Tracheal epithelial cell (primary cell): ENCODE data around the gene SPAG6. TPM values are rescaled to one million over a fixed set of nuclear protein-coding genes. Genes with fewer than 3 reads are reported as not detected.

Experiments used
- total RNA-seq: library from RNA; depleted of rRNA; stranded (reverse); fragments of >200 nt; gene quantifications from 2 replicates; pipeline ENCODE4 v1.2.1, GENCODE V29; 2014

SPAG6 gene
- total RNA-seq, result not detected in 2 replicates

DNA sequence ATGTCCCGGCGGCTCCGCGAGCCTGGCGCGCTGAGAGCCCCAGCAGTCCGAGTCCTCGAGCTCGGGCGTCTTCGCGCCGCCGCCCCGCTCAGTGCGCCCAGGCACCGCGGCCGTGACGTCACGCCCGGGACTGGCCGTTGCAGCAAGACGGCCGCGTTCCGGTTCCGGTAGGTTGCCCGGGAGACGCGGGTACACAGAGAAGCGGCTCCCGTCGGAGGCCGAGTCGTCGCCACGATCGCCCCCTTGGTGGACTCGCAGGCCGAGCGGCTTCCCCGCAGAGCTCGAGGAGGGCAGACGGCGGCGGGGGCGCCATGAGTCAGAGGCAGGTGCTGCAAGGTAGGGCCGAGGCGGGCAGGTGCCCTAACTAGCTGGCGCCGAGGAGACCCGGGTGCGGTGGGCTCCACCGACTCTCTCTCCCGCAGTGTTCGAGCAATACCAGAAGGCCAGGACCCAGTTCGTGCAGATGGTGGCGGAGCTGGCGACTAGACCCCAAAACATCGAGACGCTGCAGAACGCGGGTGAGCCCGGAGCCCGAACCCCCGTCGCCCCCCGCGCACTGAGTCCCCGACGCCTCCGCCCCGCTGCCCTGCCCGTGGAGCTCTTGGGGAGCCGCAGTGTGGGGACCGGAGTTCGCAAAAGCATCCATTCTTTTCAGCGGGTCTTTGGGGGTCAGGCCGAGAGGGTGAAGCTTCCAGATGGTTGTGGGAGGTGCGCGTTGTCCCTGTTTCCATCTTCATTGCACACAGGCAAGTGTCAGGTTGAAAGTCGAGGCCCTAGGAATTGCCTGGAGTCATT is at the start of gene SPAG6:
Gene SPAG6 (plus strand): TSS at position 196 of the 795 bp plus-strand sequence. CDS start 116 bp downstream, at position 312.

DNA sequence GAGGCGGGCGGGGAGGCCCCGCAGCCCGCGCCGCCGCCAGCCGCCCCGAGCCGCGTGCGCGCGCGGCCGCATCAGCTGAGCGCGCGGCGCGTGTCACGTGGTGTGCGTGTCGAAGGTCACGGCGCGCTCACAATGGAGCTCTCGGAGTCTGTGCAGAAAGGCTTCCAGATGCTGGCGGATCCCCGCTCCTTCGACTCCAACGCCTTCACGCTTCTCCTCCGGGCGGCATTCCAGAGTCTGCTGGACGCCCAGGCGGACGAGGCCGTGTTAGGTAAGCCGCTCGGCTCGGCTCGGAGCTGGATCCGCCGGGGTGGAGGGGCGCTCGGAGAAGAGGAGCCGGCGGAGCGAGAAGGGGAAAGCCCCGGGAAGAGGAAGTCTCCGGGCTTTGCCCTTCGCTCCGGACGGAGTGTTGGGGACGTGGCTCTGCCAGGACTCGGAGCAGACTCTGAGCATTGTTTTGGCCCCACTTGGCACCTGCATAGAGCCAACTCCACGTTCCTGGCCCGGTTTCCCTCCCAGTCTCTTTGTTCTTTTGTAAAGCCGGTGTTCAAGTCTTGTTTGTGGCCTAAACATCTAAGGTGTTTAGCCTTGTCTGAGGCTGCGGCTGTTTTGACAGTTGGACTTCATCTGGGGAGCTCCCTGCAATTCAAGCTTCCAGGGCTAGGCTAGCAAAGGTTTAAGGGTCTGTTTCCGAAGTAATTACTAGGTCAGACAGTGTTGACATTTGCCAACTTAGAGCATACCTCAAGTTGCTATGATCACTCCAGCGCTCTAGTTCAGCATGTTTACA is 28.8 kb upstream of the SPAG6 start, which contains the start of gene COMMD3:
Gene COMMD3 (plus strand): TSS at position 103 of the 790 bp plus-strand sequence. CDS start 30 bp downstream, at position 133.

DNA sequence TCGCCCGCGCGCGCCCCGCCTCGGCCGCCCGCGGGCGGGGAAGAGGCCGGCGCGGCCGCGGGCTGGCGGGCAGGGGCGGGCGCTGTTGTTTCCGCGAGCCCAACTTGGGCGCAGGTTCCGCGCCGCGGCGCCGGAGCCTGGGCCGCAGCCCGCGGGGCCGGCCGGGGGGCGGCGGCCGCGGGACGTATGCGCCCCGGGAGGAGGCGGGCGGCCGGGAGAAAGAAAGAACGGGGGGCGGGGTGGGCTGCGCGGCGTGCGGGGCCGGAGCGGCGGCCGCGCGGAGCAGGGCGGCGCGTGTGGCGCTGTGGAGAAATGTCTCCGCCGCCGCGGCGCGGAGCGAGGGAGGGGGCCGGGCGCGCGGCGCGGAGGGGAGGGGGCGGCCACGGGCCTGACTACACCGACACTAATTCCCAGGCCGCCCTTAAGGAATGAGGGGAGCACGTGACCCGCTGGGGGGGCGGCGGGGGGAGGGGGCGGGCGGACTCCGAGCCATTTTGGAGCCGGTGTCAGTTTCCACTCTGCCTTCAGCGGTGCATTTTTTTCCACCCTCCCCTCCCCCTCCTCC is 24.6 kb upstream of the SPAG6 start, which contains the start of gene BMI1:
Gene BMI1 (plus strand): TSS at position 509 of the 565 bp plus-strand sequence. CDS start 5,351 bp downstream, outside the sequence.

Other genes with a start within 250 kb of the SPAG6 start
- not detected in 2 replicates for gene EBLN1, start 127.5 kb upstream of the SPAG6 start, total RNA-seq
- 30.7 and 43.6 TPM in 2 replicates for gene COMMD3, start 29.1 kb upstream of the SPAG6 start, total RNA-seq
- 23.4 and 43.5 TPM in 2 replicates for gene BMI1, start 24.4 kb upstream of the SPAG6 start, total RNA-seq